H1 (cell line): ENCODE measurements around the gene ZNF132. TPM values are rescaled to one million over a fixed set of nuclear protein-coding genes. Genes with fewer than 3 reads are reported as not detected.

Experiments used
- CTCF ChIA-PET: fragments of 300-600 bp; sonication (Branson Sonifier 250); formaldehyde crosslinking; loops from one replicate; lab custom pipeline; 2021; ENCODE audit not compliant: partially characterized antibody; lab: Charles Lee
- POLR2A ChIA-PET: fragments of 300-600 bp; sonication (Branson Sonifier 250); formaldehyde crosslinking; loops from one replicate; lab custom pipeline; 2021; ENCODE audit warnings: inconsistent platforms; ENCODE audit not compliant: partially characterized antibody; lab: Charles Lee
- DNase-seq, 2 experiments: peaks; one replicate each; pipeline versions ENCODE4 v3.0.0 to v3.0.0-alpha.2; 2010 to 2022; ENCODE audit warnings: low spot score in 2 of 2, low read depth in 1 of 2, mixed read lengths in 1 of 2
- FAIRE-seq: peaks from 2 replicates; lab custom pipeline; 2011; peaks lifted over from hg19 to GRCh38; lab: Jason Lieb, UNC
- H2AFZ ChIP-seq: 2 replicates; pipeline ENCODE4 v1.8.1; 2012; ENCODE audit warnings: low read length, inconsistent platforms
- H2AK5ac ChIP-seq: 2 replicates; pipeline ENCODE4 v1.6.1; 2013; ENCODE audit warnings: low read depth, low read length
- H2BK120ac ChIP-seq: replicated peaks from 2 replicates; pipeline ENCODE3; 2013; ENCODE audit warnings: low read depth, low read length, inconsistent platforms
- H2BK12ac ChIP-seq: 2 replicates; pipeline ENCODE4 v1.6.1; 2013; ENCODE audit warnings: low read depth, low read length
- H2BK15ac ChIP-seq: 2 replicates; pipeline ENCODE4 v1.6.1; 2013; ENCODE audit warnings: low read length
- H2BK20ac ChIP-seq: 2 replicates; pipeline ENCODE4 v1.6.1; 2013; ENCODE audit warnings: low read length
- H2BK5ac ChIP-seq: 2 replicates; pipeline ENCODE4 v1.6.1; 2013; ENCODE audit warnings: low read depth, low read length
- H3K14ac ChIP-seq: 2 replicates; pipeline ENCODE4 v1.6.1; 2013; ENCODE audit warnings: inconsistent platforms; ENCODE audit not compliant: insufficient read length
- H3K18ac ChIP-seq: 2 replicates; pipeline ENCODE4 v1.6.1; 2013; ENCODE audit warnings: low read length; ENCODE audit errors: extremely low read depth
- H3K23ac ChIP-seq: 2 replicates; pipeline ENCODE4 v1.6.1; 2013; ENCODE audit warnings: inconsistent platforms; ENCODE audit not compliant: insufficient read length
- H3K23me2 ChIP-seq: 2 replicates; pipeline ENCODE4 v1.6.1; 2013; ENCODE audit warnings: low read depth, low read length
- H3K27ac ChIP-seq: 2 replicates; pipeline ENCODE4 v1.6.1; 2011; ENCODE audit warnings: low read depth, low read length, inconsistent platforms
- H3K27me3 ChIP-seq, 4 experiments: replicated peaks in 1 of 4; 1 replicate in 1 of 4; 2 replicates in 3 of 4; pipeline versions ENCODE4 v1.6.1 to v1.8.1; 2011 to 2013; ENCODE audit warnings: low read length in 3 of 4, mild to moderate bottlenecking in 3 of 4, inconsistent platforms in 2 of 4, mixed read lengths in 2 of 4, moderate library complexity in 1 of 4; ENCODE audit not compliant: control insufficient read depth in 3 of 4, insufficient read depth in 3 of 4; ENCODE audit errors: extremely low read depth in 1 of 4
- H3K36me3 ChIP-seq, 4 experiments: 2 replicates each; pipeline versions ENCODE4 v1.6.1 to v1.8.1; 2011 to 2013; ENCODE audit warnings: mild to moderate bottlenecking in 4 of 4, low read length in 3 of 4, moderate library complexity in 2 of 4, control low read depth in 1 of 4, inconsistent platforms in 1 of 4; ENCODE audit not compliant: insufficient read depth in 4 of 4, control insufficient read depth in 2 of 4
- H3K4ac ChIP-seq: replicated peaks from 2 replicates; pipeline ENCODE3; 2013; ENCODE audit warnings: low read length, low read depth, mixed read lengths, inconsistent platforms; ENCODE audit not compliant: insufficient read length
- H3K4me1 ChIP-seq, 4 experiments: replicated peaks in 1 of 4; 1 replicate in 1 of 4; 2 replicates in 3 of 4; pipeline versions ENCODE4 v1.6.1 to v1.8.1; 2011 to 2013; ENCODE audit warnings: low read length in 3 of 4, inconsistent platforms in 2 of 4, mixed read lengths in 1 of 4; ENCODE audit not compliant: insufficient read depth in 4 of 4, control insufficient read depth in 3 of 4
- H3K4me2 ChIP-seq, 2 experiments: 2 replicates each; pipeline versions ENCODE4 v1.6.1 to v1.8.1; 2011 to 2013; ENCODE audit warnings: low read depth in 2 of 2, low read length in 2 of 2, control low read depth in 1 of 2, inconsistent platforms in 1 of 2, mild to moderate bottlenecking in 1 of 2; ENCODE audit not compliant: insufficient read depth in 1 of 2
- H3K4me3 ChIP-seq, 4 experiments: fragments of 200-600, 300-600 bp in 1 of 4; sonication (generic), shearing (Covaris generic), sonication (Bioruptor Twin) in 1 of 4; 2 replicates each; pipeline versions ENCODE4 v1.5.1 to v1.8.1; 2011 to 2016; ENCODE audit warnings: low read length in 4 of 4, low read depth in 3 of 4, control low read depth in 2 of 4, inconsistent platforms in 2 of 4, mild to moderate bottlenecking in 2 of 4, mixed read lengths in 1 of 4, moderate library complexity in 1 of 4; ENCODE audit not compliant: insufficient read depth in 2 of 4; ENCODE audit errors: extremely low read depth in 1 of 4
- H3K56ac ChIP-seq: replicated peaks from 2 replicates; pipeline ENCODE3; 2013; ENCODE audit warnings: low read depth, mild to moderate bottlenecking, mixed read lengths, low read length, inconsistent platforms; ENCODE audit not compliant: insufficient read length
- H3K79me1 ChIP-seq: 2 replicates; pipeline ENCODE4 v1.6.1; 2013; ENCODE audit warnings: low read depth, low read length, control low read depth
- H3K79me2 ChIP-seq, 2 experiments: 2 replicates each; pipeline versions ENCODE4 v1.6.1 to v1.8.1; 2012 to 2013; ENCODE audit warnings: low read length in 2 of 2, mild to moderate bottlenecking in 2 of 2, inconsistent platforms in 1 of 2; ENCODE audit not compliant: insufficient read depth in 2 of 2, control insufficient read depth in 1 of 2
- H3K9ac ChIP-seq, 4 experiments: replicated peaks in 1 of 4; 1 replicate in 1 of 4; 2 replicates in 3 of 4; pipeline versions ENCODE4 v1.6.1 to v1.8.1; 2011 to 2013; ENCODE audit warnings: low read depth in 3 of 4, low read length in 3 of 4, control low read depth in 2 of 4, mild to moderate bottlenecking in 2 of 4, moderate library complexity in 2 of 4, inconsistent platforms in 1 of 4; ENCODE audit errors: extremely low read depth in 1 of 4
- H3K9me3 ChIP-seq, 2 experiments: 2 replicates each; pipeline versions ENCODE4 v1.6.1 to v1.8.1; 2012 to 2013; ENCODE audit warnings: mild to moderate bottlenecking in 2 of 2, moderate library complexity in 2 of 2, control low read depth in 1 of 2, inconsistent platforms in 1 of 2, low read depth in 1 of 2, low read length in 1 of 2, mixed read lengths in 1 of 2; ENCODE audit not compliant: insufficient read depth in 2 of 2
- H4K20me1 ChIP-seq, 2 experiments: replicated peaks in 1 of 2; 2 replicates each; pipeline versions ENCODE3 to v1.8.1; 2011 to 2013; ENCODE audit warnings: inconsistent platforms in 2 of 2, low read length in 2 of 2, mild to moderate bottlenecking in 1 of 2; ENCODE audit not compliant: insufficient read depth in 2 of 2, control insufficient read depth in 1 of 2
- H4K5ac ChIP-seq: 2 replicates; pipeline ENCODE4 v1.6.1; 2013; ENCODE audit warnings: low read length, low read depth, mixed read lengths, inconsistent platforms; ENCODE audit not compliant: insufficient read length
- H4K8ac ChIP-seq: 2 replicates; pipeline ENCODE4 v1.8.0; 2013; ENCODE audit warnings: mild to moderate bottlenecking, moderate library complexity, low read length, inconsistent platforms; ENCODE audit not compliant: insufficient read depth; ENCODE audit errors: extremely low read depth
- H4K91ac ChIP-seq: replicated peaks from 2 replicates; pipeline ENCODE3; 2013; ENCODE audit warnings: low read length, mixed read lengths, inconsistent platforms; ENCODE audit not compliant: insufficient read length
- ASH2L ChIP-seq: fragments of 200-600, 300-600 bp; sonication (generic); IDR thresholded peaks from one replicate; pipeline ENCODE4 v1.7.1; 2017; ENCODE audit warnings: low read length
- CREB1 ChIP-seq: IDR thresholded peaks from 2 replicates; pipeline ENCODE4 v1.6.1; 2012; ENCODE audit warnings: inconsistent platforms
- HDAC6 ChIP-seq: IDR thresholded peaks from one replicate; pipeline ENCODE4 v1.7.1; 2012; ENCODE audit warnings: low read depth, mild to moderate bottlenecking, inconsistent platforms, low read length, moderate library complexity
- KDM1A ChIP-seq: fragments of 200-600, 300-600 bp; sonication (generic); IDR thresholded peaks from 2 replicates; pipeline ENCODE4 v1.7.1; 2016; ENCODE audit warnings: mild to moderate bottlenecking, low read length, borderline replicate concordance
- SP4 ChIP-seq: IDR thresholded peaks from 2 replicates; pipeline ENCODE4 v1.6.1; 2012; ENCODE audit warnings: low read length, inconsistent platforms
- TBP ChIP-seq: IDR thresholded peaks from 2 replicates; pipeline ENCODE4 v1.6.1; 2011; ENCODE audit warnings: low read depth, low read length, improper control_type of control experiment
- ZNF274 ChIP-seq: IDR thresholded peaks from 2 replicates; pipeline ENCODE4 v1.7.0; 2012; ENCODE audit warnings: low read length, borderline replicate concordance; ENCODE audit errors: extremely low read depth
- WGBS, 2 experiments: shearing (Covaris generic) in 1 of 2; methylation state at CpG; one replicate each; pipeline versions ENCODE4 v1.1.6 to v1.1.7; 2013 to 2015; ENCODE audit warnings: low lambda C conversion rate in 2 of 2, mixed read lengths in 2 of 2, inconsistent platforms in 1 of 2, low coverage in 1 of 2, missing lambda C conversion rate in 1 of 2; ENCODE audit not compliant: insufficient replicate concordance in 2 of 2, insufficient coverage in 1 of 2, insufficient read length in 1 of 2; ENCODE audit errors: extremely low coverage in 1 of 2, missing lambda C conversion rate in 1 of 2; 5-methylcytosine and 5-hydroxymethylcytosine counted together
- polyA plus RNA-seq, 7 experiments: library from polyadenylated mRNA; depleted of rRNA in 3 of 7; stranded (reverse) in 5 of 7; unstranded in 2 of 7; fragments of >200 nt in 5 of 7; fragments of 200-250 nt in 2 of 7; gene quantifications; 1 replicate in 5 of 7; 2 replicates in 1 of 7; 4 replicates in 1 of 7; pipeline versions ENCODE4 v1.2.1 to v1.2.3, GENCODE V29; 2011 to 2013; ENCODE audit warnings: missing spikeins in 2 of 7, mixed read lengths in 2 of 7
- total RNA-seq: library from RNA; stranded (reverse); fragmentation: NEBNext Ultra II Directional; extraction: Animal tissue kit (Norgen Biotek cat#: 25700); gene quantifications from 2 replicates; pipeline ENCODE4 v1.2.1, GENCODE V29; 2021

Gene ZNF132
- total and polyA plus RNA-seq, 2 of the 8 experiments (the other 6 are each of a cell fraction or from before 2014, with no cell fraction given), result 0.89 to 1.9 TPM

- no peak overlapping the region for H3K27ac ChIP-seq
- peaks cover 12% of the 10 kb centered on the region for H3K23me2 ChIP-seq
- no peak overlapping the region for H2AFZ ChIP-seq
- H3K56ac ChIP-seq, result no peak overlapping the region
- H3K23ac ChIP-seq, result no peak overlapping the region
- H2BK15ac ChIP-seq, result no peak overlapping the region
- H3K14ac ChIP-seq, result no peak overlapping the region
- no peaks in the 10 kb centered on the region for H3K9me3 ChIP-seq
- FAIRE-seq, result no peak
- ChIA-PET CTCF (interaction anchor here (1.7 to 2.8 kb wide), 2 partner anchors 38 to 120 kb away, joined by 4 to 7 read pairs; partner anchors contain the start of genes ZBTB45 and ZNF497), POLR2A (interaction anchor here (0.8 to 7.2 kb wide), 5 partner anchors 9 to 120 kb away, joined by 3 to 78 read pairs (median 5); partner anchors contain the start of genes RPS5, ZNF584 and ZNF837)
- H4K91ac ChIP-seq, result no peak overlapping the region
- peak overlapping the region in 1 of 2 experiments; percentile 50; a peak in 1 of 4 replicates for H3K4me2 ChIP-seq
- H2BK120ac ChIP-seq, result no peak overlapping the region
- no peak overlapping the region for H2BK12ac ChIP-seq
- 100% methylated on average over 1 of the region's 3 CpGs; no CpG with 5 or more reads in 1 of the 2 experiments for WGBS, 2 experiments
- H3K27me3 ChIP-seq, result peaks cover 3 to 17% (median 11%) of the 10 kb centered on the region in 4 experiments; a peak in 6 of 7 replicates
- H3K36me3 ChIP-seq, result peaks cover 0 to under 1% (median under 1%) of the 10 kb centered on the region in 4 experiments; a peak in 3 of 8 replicates
- TF ChIP-seq ZNF274, result no peak
- no peak for TF ChIP-seq CREB1
- TF ChIP-seq ASH2L, result no peak
- TF ChIP-seq SP4, result no peak
- TF ChIP-seq KDM1A, result no peak
- TF ChIP-seq TBP, result no peak
- TF ChIP-seq HDAC6, result no peak
- DNase-seq, result no peak
- no peak overlapping the region for H3K18ac ChIP-seq
- H2BK5ac ChIP-seq, result no peak overlapping the region
- peaks cover 0 to 27% (median 17%) of the 10 kb centered on the region in 4 experiments; a peak in 5 of 7 replicates for H3K4me1 ChIP-seq
- H4K20me1 ChIP-seq, result peaks cover 0 to 3% of the 10 kb centered on the region in 2 experiments
- H3K79me2 ChIP-seq, result no peaks in the 10 kb centered on the region
- no peak overlapping the region for H2AK5ac ChIP-seq
- H4K8ac ChIP-seq, result no peak overlapping the region
- H3K4me3 ChIP-seq, result no peak overlapping the region
- H4K5ac ChIP-seq, result no peak overlapping the region
- H2BK20ac ChIP-seq, result no peak overlapping the region
- no peak overlapping the region for H3K4ac ChIP-seq
- no peaks in the 10 kb centered on the region; the same call in 1 of the 2 replicates for H3K79me1 ChIP-seq
- H3K9ac ChIP-seq, result no peak overlapping the region
These were observed 40.0 kb downstream of the ZNF132 start for GRCh38 chr19:58399903-58400302.
